H9 (cell line): Measurements from ENCODE around the gene PLA1A. TPM values are rescaled to one million over a fixed set of nuclear protein-coding genes. Genes with fewer than 3 reads are reported as not detected.

ENCODE experiments used
- DNase-seq: peaks from one replicate; pipeline ENCODE4 v3.0.0-alpha.2; 2017
- H2AFZ ChIP-seq: one replicate; pipeline ENCODE4 v1.6.1; 2013; ENCODE audit warnings: mild to moderate bottlenecking, low read length, control low read depth, moderate library complexity
- H2AK5ac ChIP-seq: 2 replicates; pipeline ENCODE4 v1.6.1; 2013; ENCODE audit warnings: low read length, control low read depth, mixed read lengths; ENCODE audit not compliant: insufficient read length
- H2BK120ac ChIP-seq: one replicate; pipeline ENCODE4 v1.6.1; 2013; ENCODE audit warnings: low read depth, mild to moderate bottlenecking, low read length, control low read depth, inconsistent platforms; ENCODE audit not compliant: poor library complexity, severe bottlenecking
- H2BK12ac ChIP-seq: 2 replicates; pipeline ENCODE4 v1.6.1; 2013; ENCODE audit warnings: low read length, control low read depth, mixed read lengths, low read depth; ENCODE audit not compliant: insufficient read length
- H2BK15ac ChIP-seq: 2 replicates; pipeline ENCODE4 v1.6.1; 2013; ENCODE audit warnings: low read depth, low read length, control low read depth
- H2BK20ac ChIP-seq: one replicate; pipeline ENCODE4 v1.6.1; 2013; ENCODE audit warnings: low read depth, mild to moderate bottlenecking, low read length, control low read depth, inconsistent platforms; ENCODE audit not compliant: poor library complexity, severe bottlenecking
- H2BK5ac ChIP-seq: 2 replicates; pipeline ENCODE4 v1.6.1; 2013; ENCODE audit warnings: low read length, control low read depth, mixed read lengths; ENCODE audit not compliant: insufficient read length
- H3K14ac ChIP-seq: 2 replicates; pipeline ENCODE4 v1.6.1; 2013; ENCODE audit warnings: low read length, control low read depth; ENCODE audit not compliant: insufficient read depth
- H3K18ac ChIP-seq: 2 replicates; pipeline ENCODE4 v1.6.1; 2013; ENCODE audit warnings: low read depth, mild to moderate bottlenecking, mixed read lengths, low read length, control low read depth; ENCODE audit not compliant: insufficient read length
- H3K23ac ChIP-seq: 2 replicates; pipeline ENCODE4 v1.6.1; 2013; ENCODE audit warnings: low read length, control low read depth, mixed read lengths, low read depth; ENCODE audit not compliant: insufficient read length
- H3K23me2 ChIP-seq: 2 replicates; pipeline ENCODE4 v1.6.1; 2013; ENCODE audit warnings: low read depth, mild to moderate bottlenecking, mixed read lengths, low read length, control low read depth; ENCODE audit not compliant: insufficient read length, poor library complexity, severe bottlenecking
- H3K27ac ChIP-seq: 2 replicates; pipeline ENCODE4 v1.5.1; 2013; ENCODE audit warnings: low read length, control low read depth, mixed read lengths, low read depth; ENCODE audit not compliant: insufficient read length
- H3K27me3 ChIP-seq: 2 replicates; pipeline ENCODE4 v1.6.1; 2013; ENCODE audit warnings: low read length, control low read depth, inconsistent platforms; ENCODE audit not compliant: insufficient read depth
- H3K4ac ChIP-seq: 2 replicates; pipeline ENCODE4 v1.6.1; 2013; ENCODE audit warnings: low read depth, mild to moderate bottlenecking, control low read depth, inconsistent platforms, low read length, moderate library complexity
- H3K4me1 ChIP-seq: 2 replicates; pipeline ENCODE4 v1.6.1; 2013; ENCODE audit warnings: low read length, control low read depth, inconsistent platforms; ENCODE audit not compliant: insufficient read depth
- H3K4me2 ChIP-seq: 2 replicates; pipeline ENCODE4 v1.6.1; 2013; ENCODE audit warnings: low read length, control low read depth, mixed read lengths; ENCODE audit not compliant: insufficient read length, insufficient read depth
- H3K56ac ChIP-seq: 2 replicates; pipeline ENCODE4 v1.6.1; 2013; ENCODE audit warnings: low read depth, mild to moderate bottlenecking, mixed read lengths, low read length, control low read depth; ENCODE audit not compliant: insufficient read length
- H3K79me1 ChIP-seq: 2 replicates; pipeline ENCODE4 v1.6.1; 2013; ENCODE audit warnings: low read depth, mild to moderate bottlenecking, moderate library complexity, low read length, control low read depth, inconsistent platforms; ENCODE audit not compliant: insufficient read depth, poor library complexity, severe bottlenecking
- H3K79me2 ChIP-seq: 2 replicates; pipeline ENCODE4 v1.6.1; 2013; ENCODE audit warnings: low read length, control low read depth, inconsistent platforms; ENCODE audit not compliant: insufficient read depth
- H3K9ac ChIP-seq: 2 replicates; pipeline ENCODE4 v1.6.1; 2013; ENCODE audit warnings: low read length, control low read depth, mixed read lengths; ENCODE audit not compliant: insufficient read length; ENCODE audit errors: extremely low read depth
- H3K9me3 ChIP-seq: one replicate; pipeline ENCODE4 v1.6.1; 2013; ENCODE audit warnings: low read depth, low read length, inconsistent platforms; ENCODE audit not compliant: control insufficient read depth
- H3T11ph ChIP-seq: one replicate; pipeline ENCODE4 v1.6.1; 2013; ENCODE audit warnings: mild to moderate bottlenecking, low read length, control low read depth, inconsistent platforms
- H4K20me1 ChIP-seq: one replicate; pipeline ENCODE4 v1.6.1; 2013; ENCODE audit not compliant: control insufficient read depth, insufficient read length, insufficient read depth
- H4K5ac ChIP-seq: 2 replicates; pipeline ENCODE4 v1.6.1; 2013; ENCODE audit warnings: low read depth, mild to moderate bottlenecking, mixed read lengths, low read length, control low read depth; ENCODE audit not compliant: insufficient read length
- H4K8ac ChIP-seq: replicated peaks from 2 replicates; pipeline ENCODE4 v1.6.1; 2013; ENCODE audit warnings: low read length, control low read depth, mixed read lengths, low read depth; ENCODE audit not compliant: insufficient read length
- H4K91ac ChIP-seq: 2 replicates; pipeline ENCODE4 v1.6.1; 2013; ENCODE audit warnings: low read depth, mild to moderate bottlenecking, moderate library complexity, mixed read lengths, low read length, control low read depth; ENCODE audit not compliant: insufficient read length
- H3K27ac Mint-ChIP-seq, 3 experiments: 2 replicates in 2 of 3; 3 replicates in 1 of 3; pipeline ENCODE4 v1.8.0; 2020 to 2021; ENCODE audit warnings: mixed read lengths in 3 of 3, mild to moderate bottlenecking in 1 of 3, moderate library complexity in 1 of 3
- H3K27me3 Mint-ChIP-seq: 2 replicates; pipeline ENCODE4 v1.8.0; 2021; ENCODE audit warnings: low read depth, mild to moderate bottlenecking, moderate library complexity, mixed read lengths
- H3K36me3 Mint-ChIP-seq, 3 experiments: 2 replicates in 2 of 3; 3 replicates in 1 of 3; pipeline ENCODE4 v1.8.0; 2020 to 2021; ENCODE audit warnings: low read depth in 3 of 3, mixed read lengths in 3 of 3; ENCODE audit not compliant: insufficient read depth in 1 of 3
- H3K4me1 Mint-ChIP-seq, 2 experiments: 2 replicates each; pipeline ENCODE4 v1.8.0; 2020; ENCODE audit warnings: mixed read lengths in 2 of 2
- H3K4me3 Mint-ChIP-seq, 2 experiments: 2 replicates in 1 of 2; 3 replicates in 1 of 2; pipeline ENCODE4 v1.8.0; 2020 to 2021; ENCODE audit warnings: mild to moderate bottlenecking in 2 of 2, mixed read lengths in 2 of 2, moderate library complexity in 1 of 2
- H3K9me3 Mint-ChIP-seq, 2 experiments: 2 replicates in 1 of 2; 3 replicates in 1 of 2; pipeline ENCODE4 v1.8.0; 2020; ENCODE audit warnings: mild to moderate bottlenecking in 2 of 2, mixed read lengths in 2 of 2, moderate library complexity in 1 of 2
- CTCF ChIP-seq: fragments of 200-600 bp; sonication (generic); conservative IDR thresholded peaks from 3 replicates; pipeline ENCODE4 v1.8.0; 2021; ENCODE audit warnings: antibody characterized with exemption, mild to moderate bottlenecking
- WGBS: extraction: QIAGEN DNeasy Blood & Tissue Kit; methylation state at CpG from one replicate; pipeline ENCODE4 v1.1.7; 2013; ENCODE audit warnings: missing lambda C conversion rate, low lambda C conversion rate, mixed read lengths; ENCODE audit not compliant: insufficient read length; ENCODE audit errors: extremely low coverage; 5-methylcytosine and 5-hydroxymethylcytosine counted together
- total RNA-seq: library from RNA; stranded (reverse); gene quantifications from 2 replicates; pipeline ENCODE4 v1.2.1, GENCODE V29; 2021

Gene PLA1A
- total RNA-seq, 1 experiment from 2014 or later = not detected

- H3K4me3 Mint-ChIP-seq = no peak overlapping the region
- H2AFZ ChIP-seq = no peak overlapping the region
Measured at GRCh38 chr3:119582178-119582577, 15.5 kb upstream of the PLA1A start.

More at GRCh38 chr3:119582178-119582577, 15.5 kb upstream of the PLA1A start:
- no peak overlapping the region for H3K56ac ChIP-seq
- H2BK20ac ChIP-seq = no peak overlapping the region
- Mint-ChIP-seq H3K27ac (no peak overlapping the region), H3K9me3 (no peaks in the 10 kb centered on the region), H3K4me1 (peaks cover 8 to 17% of the 10 kb centered on the region in 2 experiments), H3K27me3 (peaks cover 15% of the 10 kb centered on the region), H3K36me3 (peaks cover 0 to 4% (median 0%) of the 10 kb centered on the region in 3 experiments; a peak in 4 of 7 replicates)
- peaks cover 3% of the 10 kb centered on the region for H3K4me1 ChIP-seq
- TF ChIP-seq CTCF = no peak
- no peak overlapping the region for H3T11ph ChIP-seq
- no peak overlapping the region for H4K91ac ChIP-seq
- no peaks in the 10 kb centered on the region for H4K20me1 ChIP-seq
- no peak overlapping the region for H2BK120ac ChIP-seq
- H3K27ac ChIP-seq = no peak overlapping the region
- no peak overlapping the region for H3K18ac ChIP-seq
- no peak overlapping the region for H2BK12ac ChIP-seq
- H3K23ac ChIP-seq = no peak overlapping the region
- H2BK15ac ChIP-seq = no peak overlapping the region
- H3K23me2 ChIP-seq = peaks cover 10% of the 10 kb centered on the region
- no peak overlapping the region for H4K8ac ChIP-seq
- WGBS = no CpG with 5 or more reads among the region's 6 CpGs
- H2BK5ac ChIP-seq = no peak overlapping the region
- no peak overlapping the region for H3K4ac ChIP-seq
- H4K5ac ChIP-seq = no peak overlapping the region
- DNase-seq = no peak
- H3K9me3 ChIP-seq = no peaks in the 10 kb centered on the region
- no peak overlapping the region for H3K9ac ChIP-seq
- H2AK5ac ChIP-seq = no peak overlapping the region
- H3K4me2 ChIP-seq = no peak overlapping the region
- no peaks in the 10 kb centered on the region for H3K79me2 ChIP-seq
- H3K79me1 ChIP-seq = no peaks in the 10 kb centered on the region
- H3K14ac ChIP-seq = no peak overlapping the region
- H3K27me3 ChIP-seq = peaks cover 3% of the 10 kb centered on the region; the same call in 1 of the 2 replicates
